Brain microvascular endothelial cell (primary cell): Measurements from ENCODE around the gene BAIAP3.

Experiments used
- DNase-seq: peaks from one replicate; pipeline ENCODE4 v3.0.0-alpha.2; 2020
- H3K27ac ChIP-seq: fragments of 250-450 bp; sonication (Bioruptor Pico); 2 replicates; pipeline ENCODE4 v1.5.1; 2020; ENCODE audit warnings: mild to moderate bottlenecking, moderate library complexity
- H3K27me3 ChIP-seq: fragments of 250-450 bp; sonication (Bioruptor Pico); replicated peaks from 2 replicates; pipeline ENCODE4 v1.5.1; 2020; ENCODE audit warnings: mild to moderate bottlenecking
- H3K36me3 ChIP-seq: fragments of 250-450 bp; sonication (Bioruptor Pico); replicated peaks from 2 replicates; pipeline ENCODE4 v1.5.1; 2020; ENCODE audit warnings: mild to moderate bottlenecking
- H3K4me3 ChIP-seq: 2 replicates; pipeline ENCODE4 v1.5.1; 2011; ENCODE audit warnings: low read depth, mild to moderate bottlenecking, control low read depth, low read length, moderate library complexity
- CTCF ChIP-seq: IDR thresholded peaks from 2 replicates; pipeline ENCODE4 v1.5.1; 2011; ENCODE audit warnings: low read depth, mild to moderate bottlenecking, moderate library complexity, low read length, control low read depth, inconsistent platforms; ENCODE audit errors: missing control alignments
- in situ Hi-C: cut with HindIII; loops from 2 replicates; pipeline ENCODE4 v1.10.0; 2017; ENCODE audit warnings: low sequenced_read_pairs, low pct_ligation_motif_present

BAIAP3 gene

GRCh38 chr16:1340730-1341494 is 7.5 kb downstream of the BAIAP3 start:
- TF ChIP-seq CTCF: no peak
- H3K27me3 ChIP-seq: peaks cover 6% of the 10 kb centered on the region
- DNase-seq: no peak

GRCh38 chr16:1341495-1342420 is 8.3 kb downstream of the BAIAP3 start:
- no peaks in the 10 kb centered on the region for H3K36me3 ChIP-seq
- no peak overlapping the region for H3K4me3 ChIP-seq
- in situ Hi-C loops: no loop called here
- no peak for DNase-seq
- TF ChIP-seq CTCF: no peak
- H3K27ac ChIP-seq: no peak overlapping the region
- H3K27me3 ChIP-seq: no peaks in the 10 kb centered on the region

More at GRCh38 chr16:1340730-1341494, 7.5 kb downstream of the BAIAP3 start:
- in situ Hi-C loops: no loop called here
- Histone ChIP-seq H3K4me3 (no peak overlapping the region), H3K27ac (no peak overlapping the region), H3K36me3 (no peaks in the 10 kb centered on the region)

GRCh38 chr16:1342526-1343427 is 9.3 kb downstream of the BAIAP3 start:
- H3K36me3 ChIP-seq: no peaks in the 10 kb centered on the region
- DNase-seq: peak; percentile 92
- no peak overlapping the region for H3K4me3 ChIP-seq
- TF ChIP-seq CTCF: no peak
- in situ Hi-C loops: no loop called here
- H3K27ac ChIP-seq: no peak overlapping the region
- no peaks in the 10 kb centered on the region for H3K27me3 ChIP-seq

GRCh38 chr16:1343428-1344242 is 10.2 kb downstream of the BAIAP3 start:
- no peak for DNase-seq
- no peaks in the 10 kb centered on the region for H3K27me3 ChIP-seq
- no peak overlapping the region for H3K4me3 ChIP-seq
- in situ Hi-C loops: no loop called here
- no peak overlapping the region for H3K27ac ChIP-seq
- no peak for TF ChIP-seq CTCF
- H3K36me3 ChIP-seq: peaks cover 5% of the 10 kb centered on the region

- DNase-seq: no peak
- Histone ChIP-seq H3K4me3 (no peak overlapping the region), H3K27ac (no peak overlapping the region), H3K36me3 (peaks cover 14% of the 10 kb centered on the region), H3K27me3 (no peaks in the 10 kb centered on the region)
- in situ Hi-C loops: no loop called here
- TF ChIP-seq CTCF: no peak
These were observed 11.1 kb downstream of the BAIAP3 start for GRCh38 chr16:1344499-1344898.
